HepG2 (cell line): ENCODE data around the gene FAM163A. TPM values are rescaled to one million over a fixed set of nuclear protein-coding genes. Genes with fewer than 3 reads are reported as not detected.

Experiments
- ATAC-seq: fragments of 200-7000 bp; cut with Tn5 transposase; 3 replicates; pipeline ENCODE4 v1.9.1; 2020; ENCODE audit warnings: mild to moderate bottlenecking, moderate library complexity
- BruUV-seq: library from RNA; stranded (reverse); fragments of 400-500 nt; replicated peaks from 2 replicates; lab custom pipeline; 2021; lab: Mats Ljungman, UMichigan
- CTCF ChIA-PET: fragments of 300-600 bp; formaldehyde crosslinking; extraction: SDS; loops from one replicate; lab custom pipeline; 2021; ENCODE audit warnings: low total read pairs, inconsistent platforms, low intra/inter-chr PET ratio; lab: Yijun Ruan, JAX
- POLR2A ChIA-PET: fragments of 350-600 bp; sonication (Branson Sonifier 250); formaldehyde crosslinking; loops from one replicate; lab custom pipeline; 2020; ENCODE audit warnings: antibody characterized with exemption, inconsistent platforms; lab: Yijun Ruan, JAX
- DNase-seq: peaks from one replicate; pipeline ENCODE4 v3.0.0-alpha.2; 2015; ENCODE audit warnings: low spot score
- FAIRE-seq: peaks from 3 replicates; lab custom pipeline; 2011; peaks lifted over from hg19 to GRCh38; lab: Jason Lieb, UNC
- H2AFZ ChIP-seq: one replicate; pipeline ENCODE4 v1.6.1; 2011; ENCODE audit warnings: low read length, inconsistent platforms
- H3K27ac ChIP-seq: fragments of 300-600 bp; 3 replicates; pipeline ENCODE4 v1.8.0; 2011; ENCODE audit warnings: mixed run types, mild to moderate bottlenecking, mixed read lengths, low read length, inconsistent platforms; ENCODE audit not compliant: insufficient read depth; ENCODE audit errors: extremely low read length
- H3K27me3 ChIP-seq, 2 experiments: fragments of 200-600 bp in 1 of 2; 2 replicates in 1 of 2; 3 replicates in 1 of 2; pipeline versions ENCODE4 v1.6.0 to v1.8.0; 2011; ENCODE audit warnings: low read length in 2 of 2, mild to moderate bottlenecking in 2 of 2, moderate library complexity in 2 of 2, inconsistent platforms in 1 of 2; ENCODE audit not compliant: insufficient read depth in 2 of 2, control insufficient read depth in 1 of 2
- H3K36me3 ChIP-seq, 2 experiments: fragments of 200-600 bp in 1 of 2; replicated peaks in 1 of 2; 2 replicates in 1 of 2; 3 replicates in 1 of 2; pipeline versions ENCODE4 v1.5.1 to v1.8.0; 2011; ENCODE audit warnings: low read length in 2 of 2, inconsistent platforms in 1 of 2; ENCODE audit not compliant: insufficient read depth in 2 of 2, control insufficient read depth in 1 of 2
- H3K4me1 ChIP-seq: 2 replicates; pipeline ENCODE4 v1.5.1; 2012; ENCODE audit warnings: low read length, inconsistent platforms; ENCODE audit not compliant: insufficient read depth
- H3K4me2 ChIP-seq: 2 replicates; pipeline ENCODE4 v1.6.0; 2011; ENCODE audit warnings: low read depth, low read length, inconsistent platforms
- H3K4me3 ChIP-seq, 3 experiments: fragments of 200-600 bp in 1 of 3; sonication (generic), shearing (Covaris generic) in 1 of 3; replicated peaks in 1 of 3; 2 replicates each; pipeline ENCODE4 v1.5.1; 2011 to 2016; ENCODE audit warnings: low read length in 3 of 3, inconsistent platforms in 2 of 3, low read depth in 2 of 3, mild to moderate bottlenecking in 2 of 3, control low read depth in 1 of 3, mixed read lengths in 1 of 3; ENCODE audit not compliant: insufficient read depth in 1 of 3
- H3K79me2 ChIP-seq: one replicate; pipeline ENCODE4 v1.6.1; 2011; ENCODE audit warnings: low read length, inconsistent platforms; ENCODE audit not compliant: insufficient read depth
- H3K9ac ChIP-seq: 2 replicates; pipeline ENCODE4 v1.6.0; 2011; ENCODE audit warnings: mild to moderate bottlenecking, low read depth, low read length, inconsistent platforms; ENCODE audit not compliant: insufficient read depth
- H3K9me3 ChIP-seq: 2 replicates; pipeline ENCODE4 v1.5.1; 2012; ENCODE audit warnings: mild to moderate bottlenecking, low read length
- H4K20me1 ChIP-seq: 2 replicates; pipeline ENCODE4 v1.6.0; 2011; ENCODE audit warnings: inconsistent platforms, mild to moderate bottlenecking, low read length, moderate library complexity; ENCODE audit not compliant: insufficient read depth
- PHF21A ChIP-seq: sonication (generic); formaldehyde crosslinking; IDR thresholded peaks from 2 replicates; pipeline ENCODE4 v1.5.0; 2020; ENCODE audit warnings: mild to moderate bottlenecking, missing genetic modification reagents
- SYNCRIP ChIP-seq: fragments of 200-400 bp; formaldehyde crosslinking; IDR thresholded peaks from 2 replicates; pipeline ENCODE4 v1.6.1; 2018; ENCODE audit warnings: mild to moderate bottlenecking, low read depth, low read length; ENCODE audit not compliant: insufficient read depth
- TRIM24 ChIP-seq: sonication (generic); formaldehyde crosslinking; IDR thresholded peaks from 2 replicates; pipeline ENCODE4 v1.8.0; 2022; ENCODE audit warnings: mild to moderate bottlenecking, missing genetic modification reagents
- ZNF160 ChIP-seq: sonication (generic); formaldehyde crosslinking; IDR thresholded peaks from 2 replicates; pipeline ENCODE4 v1.8.0; 2022; ENCODE audit warnings: mild to moderate bottlenecking, inconsistent platforms, missing genetic modification reagents
- ZNF644 ChIP-seq: IDR thresholded peaks from 2 replicates; pipeline ENCODE4 v1.6.1; 2016; ENCODE audit warnings: low read depth
- in situ Hi-C: cut with HindIII; loops from 2 replicates; pipeline ENCODE4 v1.10.0; 2017; ENCODE audit warnings: low pct_unique_long_range_greater_than_20kb; ENCODE audit not compliant: extremely low pct_ligation_motif_present
- intact Hi-C: fragments of 100-400 bp; cut with micrococcal nuclease; formaldehyde crosslinking; loops from one replicate; pipeline ENCODE4 v1.10.0; 2022; ENCODE audit not compliant: unreplicated experiment
- polyA plus RNA-seq, 8 experiments: library from polyadenylated mRNA; depleted of rRNA in 3 of 8; stranded (reverse) in 7 of 8; unstranded in 1 of 8; fragments of >200 nt; fragmentation: Illumina TruSeq in 4 of 8; extraction: Trizol in 4 of 8; gene quantifications; 2 replicates each; pipeline versions ENCODE4 v1.2.1 to v1.2.3, GENCODE V29; 2011 to 2016; ENCODE audit warnings: low read depth in 4 of 8, missing spikeins in 1 of 8, mixed read lengths in 1 of 8; ENCODE audit not compliant: insufficient read depth in 1 of 8
- total RNA-seq, 5 experiments: library from RNA; depleted of rRNA; stranded (reverse); fragments of >200 nt; fragmentation: Illumina TruSeq; extraction: Trizol; gene quantifications; 2 replicates each; pipeline ENCODE4 v1.2.3, GENCODE V29; 2016; ENCODE audit warnings: low read depth in 1 of 5
- TF ChIP-seq, protein P1 (sequence below): sonication (generic); formaldehyde crosslinking; IDR thresholded peaks from 2 replicates; pipeline ENCODE4 v1.4.0; 2020; ENCODE audit warnings: missing genetic modification reagents

FAM163A gene
- total and polyA plus RNA-seq, 2 of the 13 experiments (the other 11 are each of a cell fraction or from before 2014, with no cell fraction given): not detected

DNA sequence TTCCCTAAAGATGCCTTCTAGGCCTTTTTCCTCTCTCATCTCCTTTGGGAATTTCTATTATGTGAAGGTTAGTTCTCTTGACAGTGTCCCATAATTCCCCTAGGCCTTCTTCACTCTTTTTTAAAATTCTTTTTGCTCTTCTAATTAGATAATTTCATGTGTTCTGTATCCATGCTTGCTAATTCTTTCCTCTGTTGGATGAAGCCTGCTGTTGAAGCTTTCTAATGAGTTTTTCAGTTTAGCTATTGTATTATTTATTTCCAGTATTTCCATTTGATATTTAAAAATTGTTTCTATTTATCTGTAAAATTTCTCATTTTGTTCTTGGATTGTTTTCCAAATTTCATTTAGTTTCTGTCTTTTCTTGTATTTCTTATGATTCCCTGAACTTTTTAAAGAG lies 28.5 kb upstream of the FAM163A start:
- no peak overlapping the region for H3K4me3 ChIP-seq
- H3K9ac ChIP-seq: no peak overlapping the region
- peaks cover 38% of the 10 kb centered on the region for H3K9me3 ChIP-seq
- no TSS peak for BruUV-seq
- no peaks in the 10 kb centered on the region; a peak in 1 of 5 replicates for H3K27me3 ChIP-seq
- no peak overlapping the region for H3K27ac ChIP-seq
- in situ Hi-C loops: loop anchor here (10.0 kb wide), 1 partner anchor 460 kb away; no protein-coding TSS in a partner anchor
- ATAC-seq: no peak
- no peaks in the 10 kb centered on the region for H4K20me1 ChIP-seq
- no peak overlapping the region for H3K4me2 ChIP-seq
- DNase-seq: no peak
- ChIA-PET CTCF (no interaction called here), POLR2A (no interaction called here)
- no peaks in the 10 kb centered on the region for H3K4me1 ChIP-seq
- FAIRE-seq: no peak
- no peak for TF ChIP-seq SYNCRIP
- peak; percentile 98 for TF ChIP-seq ZNF160 (CRISPR knock-in tag)
- TF ChIP-seq PHF21A (CRISPR knock-in tag): no peak
- TF ChIP-seq ZNF644: no peak
- TF ChIP-seq TRIM24 (CRISPR knock-in tag): no peak
- TF ChIP-seq, protein P1, sequence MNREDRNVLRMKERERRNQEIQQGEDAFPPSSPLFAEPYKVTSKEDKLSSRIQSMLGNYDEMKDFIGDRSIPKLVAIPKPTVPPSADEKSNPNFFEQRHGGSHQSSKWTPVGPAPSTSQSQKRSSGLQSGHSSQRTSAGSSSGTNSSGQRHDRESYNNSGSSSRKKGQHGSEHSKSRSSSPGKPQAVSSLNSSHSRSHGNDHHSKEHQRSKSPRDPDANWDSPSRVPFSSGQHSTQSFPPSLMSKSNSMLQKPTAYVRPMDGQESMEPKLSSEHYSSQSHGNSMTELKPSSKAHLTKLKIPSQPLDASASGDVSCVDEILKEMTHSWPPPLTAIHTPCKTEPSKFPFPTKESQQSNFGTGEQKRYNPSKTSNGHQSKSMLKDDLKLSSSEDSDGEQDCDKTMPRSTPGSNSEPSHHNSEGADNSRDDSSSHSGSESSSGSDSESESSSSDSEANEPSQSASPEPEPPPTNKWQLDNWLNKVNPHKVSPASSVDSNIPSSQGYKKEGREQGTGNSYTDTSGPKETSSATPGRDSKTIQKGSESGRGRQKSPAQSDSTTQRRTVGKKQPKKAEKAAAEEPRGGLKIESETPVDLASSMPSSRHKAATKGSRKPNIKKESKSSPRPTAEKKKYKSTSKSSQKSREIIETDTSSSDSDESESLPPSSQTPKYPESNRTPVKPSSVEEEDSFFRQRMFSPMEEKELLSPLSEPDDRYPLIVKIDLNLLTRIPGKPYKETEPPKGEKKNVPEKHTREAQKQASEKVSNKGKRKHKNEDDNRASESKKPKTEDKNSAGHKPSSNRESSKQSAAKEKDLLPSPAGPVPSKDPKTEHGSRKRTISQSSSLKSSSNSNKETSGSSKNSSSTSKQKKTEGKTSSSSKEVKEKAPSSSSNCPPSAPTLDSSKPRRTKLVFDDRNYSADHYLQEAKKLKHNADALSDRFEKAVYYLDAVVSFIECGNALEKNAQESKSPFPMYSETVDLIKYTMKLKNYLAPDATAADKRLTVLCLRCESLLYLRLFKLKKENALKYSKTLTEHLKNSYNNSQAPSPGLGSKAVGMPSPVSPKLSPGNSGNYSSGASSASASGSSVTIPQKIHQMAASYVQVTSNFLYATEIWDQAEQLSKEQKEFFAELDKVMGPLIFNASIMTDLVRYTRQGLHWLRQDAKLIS (CRISPR knock-in tag): no peak
- H3K36me3 ChIP-seq: no peaks in the 10 kb centered on the region
- H3K79me2 ChIP-seq: no peaks in the 10 kb centered on the region
- intact Hi-C loops: no loop called here
- no peak overlapping the region for H2AFZ ChIP-seq
